Endothelial cell of umbilical vein (primary cell): ENCODE data around the gene SCAI. TPM values are rescaled to one million over a fixed set of nuclear protein-coding genes. Genes with fewer than 3 reads are reported as not detected.

Experiments used
- BruUV-seq: library from RNA; stranded (reverse); fragments of 400-500 nt; replicated peaks from 2 replicates; lab custom pipeline; 2021; lab: Mats Ljungman, UMichigan
- CTCF ChIA-PET: fragments of 300-600, 350-600 bp; sonication (Branson Sonifier 250); formaldehyde crosslinking; loops from one replicate; lab custom pipeline; 2021; ENCODE audit warnings: antibody characterized with exemption, inconsistent platforms; lab: Charles Lee
- POLR2A ChIA-PET: fragments of 300-600, 350-600 bp; sonication (Branson Sonifier 250); formaldehyde crosslinking; loops from one replicate; lab custom pipeline; 2021; ENCODE audit warnings: antibody characterized with exemption, inconsistent platforms; lab: Charles Lee
- DNase-seq: peaks from one replicate; pipeline ENCODE4 v3.0.0-alpha.2; 2011; ENCODE audit warnings: low read depth, low spot score
- FAIRE-seq: peaks from 2 replicates; lab custom pipeline; 2011; peaks lifted over from hg19 to GRCh38; lab: Jason Lieb, UNC
- H2AFZ ChIP-seq: 2 replicates; pipeline ENCODE4 v1.6.0; 2012; ENCODE audit warnings: low read depth, low read length, control low read depth, inconsistent platforms
- H3K27ac ChIP-seq: 2 replicates; pipeline ENCODE4 v1.5.1; 2011; ENCODE audit warnings: low read depth, mild to moderate bottlenecking, control low read depth, low read length, moderate library complexity; ENCODE audit not compliant: insufficient read depth
- H3K27me3 ChIP-seq, 2 experiments: 2 replicates each; pipeline versions ENCODE4 v1.6.0 to v1.6.1; 2011; ENCODE audit warnings: low read length in 2 of 2, mixed read lengths in 1 of 2; ENCODE audit not compliant: control insufficient read depth in 2 of 2, insufficient read depth in 2 of 2
- H3K36me3 ChIP-seq, 2 experiments: 2 replicates in 1 of 2; 3 replicates in 1 of 2; pipeline ENCODE4 v1.5.1; 2011; ENCODE audit warnings: low read length in 2 of 2, mild to moderate bottlenecking in 1 of 2, moderate library complexity in 1 of 2; ENCODE audit not compliant: control insufficient read depth in 2 of 2, insufficient read depth in 2 of 2; ENCODE audit errors: extremely low read depth in 1 of 2
- H3K4me1 ChIP-seq: 3 replicates; pipeline ENCODE4 v1.5.1; 2011; ENCODE audit warnings: mild to moderate bottlenecking, low read length; ENCODE audit not compliant: control insufficient read depth, insufficient read depth; ENCODE audit errors: extremely low read depth
- H3K4me2 ChIP-seq: 2 replicates; pipeline ENCODE4 v1.6.1; 2011; ENCODE audit warnings: low read length, control low read depth, mixed read lengths; ENCODE audit not compliant: insufficient read depth
- H3K4me3 ChIP-seq, 3 experiments: fragments of 200-600 bp in 1 of 3; sonication (generic), shearing (Covaris generic) in 1 of 3; replicated peaks in 1 of 3; 2 replicates each; pipeline ENCODE4 v1.5.1; 2011 to 2016; ENCODE audit warnings: control low read depth in 3 of 3, low read length in 3 of 3, mild to moderate bottlenecking in 2 of 3, inconsistent platforms in 1 of 3, low read depth in 1 of 3, moderate library complexity in 1 of 3; ENCODE audit not compliant: insufficient read depth in 1 of 3
- H3K79me2 ChIP-seq: 2 replicates; pipeline ENCODE4 v1.6.0; 2012; ENCODE audit warnings: low read length, inconsistent platforms; ENCODE audit not compliant: control insufficient read depth, insufficient read depth
- H3K9ac ChIP-seq: replicated peaks from 2 replicates; pipeline ENCODE3; 2011; ENCODE audit warnings: low read length, control low read depth; ENCODE audit not compliant: insufficient read depth; ENCODE audit errors: extremely low read depth
- H3K9me1 ChIP-seq: replicated peaks from 3 replicates; pipeline ENCODE4 v1.6.0; 2011; ENCODE audit warnings: mild to moderate bottlenecking, low read length; ENCODE audit not compliant: control insufficient read depth, insufficient read depth; ENCODE audit errors: extremely low read depth
- H3K9me3 ChIP-seq: replicated peaks from 2 replicates; pipeline ENCODE4 v1.5.1; 2012; ENCODE audit warnings: low read length, inconsistent platforms; ENCODE audit not compliant: control insufficient read depth, insufficient read depth
- H4K20me1 ChIP-seq: replicated peaks from 2 replicates; pipeline ENCODE3; 2011; ENCODE audit warnings: mild to moderate bottlenecking, low read length; ENCODE audit not compliant: control insufficient read depth, insufficient read depth; ENCODE audit errors: extremely low read depth
- EZH2 ChIP-seq: IDR thresholded peaks from 2 replicates; pipeline ENCODE4 v1.6.1; 2012; ENCODE audit warnings: borderline replicate concordance, low read depth, mild to moderate bottlenecking, moderate library complexity, low read length, inconsistent platforms; ENCODE audit not compliant: severe bottlenecking
- FOS ChIP-seq: IDR thresholded peaks from 2 replicates; pipeline ENCODE4 v1.6.1; 2011; ENCODE audit warnings: mild to moderate bottlenecking, low read length, moderate library complexity, borderline replicate concordance; ENCODE audit not compliant: insufficient read depth
- GATA2 ChIP-seq: IDR thresholded peaks from 2 replicates; pipeline ENCODE4 v1.7.0; 2011; ENCODE audit warnings: low read depth, mild to moderate bottlenecking, moderate library complexity, mixed read lengths, low read length; ENCODE audit not compliant: insufficient read length, insufficient read depth
- JUN ChIP-seq: IDR thresholded peaks from 2 replicates; pipeline ENCODE4 v1.6.1; 2011; ENCODE audit warnings: borderline replicate concordance, low read depth; ENCODE audit not compliant: insufficient read length, insufficient read depth
- MAX ChIP-seq: IDR thresholded peaks from 2 replicates; pipeline ENCODE4 v1.6.1; 2011; ENCODE audit not compliant: insufficient read depth, insufficient read length
- MYC ChIP-seq: IDR thresholded peaks from one replicate; pipeline ENCODE4 v1.6.1; 2011; ENCODE audit warnings: mild to moderate bottlenecking, low read depth, low read length
- POLR2A ChIP-seq: IDR thresholded peaks from 2 replicates; pipeline ENCODE4 v1.6.1; 2012; ENCODE audit warnings: low read depth, mild to moderate bottlenecking, control low read depth, low read length
- POLR2AphosphoS5 ChIP-seq: IDR thresholded peaks from 2 replicates; pipeline ENCODE4 v1.6.1; 2012; ENCODE audit warnings: low read depth, mild to moderate bottlenecking, control low read depth, low read length, moderate library complexity; ENCODE audit not compliant: insufficient read depth
- dilution Hi-C: fragments of 300-500 bp; cut with MboI; formaldehyde crosslinking; loops from one replicate; pipeline ENCODE4 v1.15.0; 2019; ENCODE audit warnings: low sequenced_read_pairs; ENCODE audit not compliant: extremely low pct_ligation_motif_present
- intact Hi-C: fragments of 100-400 bp; cut with micrococcal nuclease; formaldehyde crosslinking; loops from one replicate; pipeline ENCODE4 v1.10.0; 2022
- polyA plus RNA-seq, 4 experiments: library from polyadenylated mRNA; depleted of rRNA in 3 of 4; stranded (reverse) in 3 of 4; unstranded in 1 of 4; fragments of >200 nt; gene quantifications; 2 replicates each; pipeline versions ENCODE4 v1.2.1 to v1.2.3, GENCODE V29; 2011 to 2012; ENCODE audit warnings: missing spikeins in 1 of 4
- total RNA-seq: library from RNA; stranded (reverse); gene quantifications from 2 replicates; pipeline ENCODE4 v1.2.3, GENCODE V29; 2021
- TF ChIP-seq, protein P1 (sequence below), 2 donors: IDR thresholded peaks; 1 replicate in 1 of 2; 2 replicates in 1 of 2; pipeline ENCODE4 v1.5.1; 2011; ENCODE audit warnings: low read length in 2 of 2, mild to moderate bottlenecking in 2 of 2, moderate library complexity in 2 of 2, control low read depth in 1 of 2, inconsistent platforms in 1 of 2, low read depth in 1 of 2; ENCODE audit not compliant: insufficient read depth in 1 of 2; ENCODE audit errors: extremely low read depth in 1 of 2

Gene SCAI
- total and polyA plus RNA-seq, 2 donors (not counting 3 experiments of a cell fraction or from before 2014, with no cell fraction given), result 2.0 to 9.3 TPM

DNA sequence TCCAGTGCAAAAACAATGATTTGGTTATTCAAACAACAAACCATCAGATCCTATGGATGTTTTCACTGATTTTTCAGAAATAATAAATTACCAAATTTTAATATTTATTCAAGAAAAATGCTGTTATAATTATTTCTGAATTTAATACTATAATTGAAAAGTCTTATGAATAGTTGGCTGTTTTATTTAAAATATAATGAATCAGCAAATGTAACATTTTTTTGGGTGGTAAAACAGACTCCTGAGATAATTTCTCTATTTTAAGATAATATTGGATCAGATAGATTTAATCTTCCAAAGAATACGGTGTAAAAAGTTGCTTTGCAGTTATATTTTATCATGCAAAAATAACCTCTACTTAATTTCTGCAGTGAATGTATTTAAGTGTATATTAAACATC, 197.2 kb downstream of the SCAI start:
- Histone ChIP-seq H3K9me1 (no peaks in the 10 kb centered on the region), H3K4me2 (no peak overlapping the region), H2AFZ (no peak overlapping the region), H3K9me3 (no peaks in the 10 kb centered on the region), H4K20me1 (no peaks in the 10 kb centered on the region), H3K4me1 (peaks cover 7% of the 10 kb centered on the region), H3K79me2 (no peaks in the 10 kb centered on the region), H3K27ac (no peak overlapping the region), H3K27me3 (no peaks in the 10 kb centered on the region), H3K36me3 (no peaks in the 10 kb centered on the region), H3K9ac (no peak overlapping the region), H3K4me3 (no peak overlapping the region)
- BruUV-seq, result no TSS peak
- intact Hi-C loops, result no loop called here
- dilution Hi-C loops, result no loop called here
- DNase-seq, result no peak
- POLR2A ChIA-PET, result no interaction called here
- CTCF ChIA-PET, result interaction anchor here (1.9 kb wide), 1 partner anchor 11 kb away, joined by 4 read pairs; no protein-coding TSS in a partner anchor
- TF ChIP-seq POLR2A, result no peak
- no peak for TF ChIP-seq MYC
- TF ChIP-seq GATA2, result no peak
- no peak for TF ChIP-seq POLR2AphosphoS5
- TF ChIP-seq, protein P1, sequence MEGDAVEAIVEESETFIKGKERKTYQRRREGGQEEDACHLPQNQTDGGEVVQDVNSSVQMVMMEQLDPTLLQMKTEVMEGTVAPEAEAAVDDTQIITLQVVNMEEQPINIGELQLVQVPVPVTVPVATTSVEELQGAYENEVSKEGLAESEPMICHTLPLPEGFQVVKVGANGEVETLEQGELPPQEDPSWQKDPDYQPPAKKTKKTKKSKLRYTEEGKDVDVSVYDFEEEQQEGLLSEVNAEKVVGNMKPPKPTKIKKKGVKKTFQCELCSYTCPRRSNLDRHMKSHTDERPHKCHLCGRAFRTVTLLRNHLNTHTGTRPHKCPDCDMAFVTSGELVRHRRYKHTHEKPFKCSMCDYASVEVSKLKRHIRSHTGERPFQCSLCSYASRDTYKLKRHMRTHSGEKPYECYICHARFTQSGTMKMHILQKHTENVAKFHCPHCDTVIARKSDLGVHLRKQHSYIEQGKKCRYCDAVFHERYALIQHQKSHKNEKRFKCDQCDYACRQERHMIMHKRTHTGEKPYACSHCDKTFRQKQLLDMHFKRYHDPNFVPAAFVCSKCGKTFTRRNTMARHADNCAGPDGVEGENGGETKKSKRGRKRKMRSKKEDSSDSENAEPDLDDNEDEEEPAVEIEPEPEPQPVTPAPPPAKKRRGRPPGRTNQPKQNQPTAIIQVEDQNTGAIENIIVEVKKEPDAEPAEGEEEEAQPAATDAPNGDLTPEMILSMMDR (IDR thresholded peaks at IDR 0.05; ENCODE audit: extremely low read depth in 1 of 2, insufficient read depth in 1 of 2, low read depth in 1 of 2, low read length in 2 of 2), result no peak
- TF ChIP-seq EZH2, result no peak
- no peak for TF ChIP-seq MAX
- TF ChIP-seq JUN, result no peak
- no peak for TF ChIP-seq FOS
- no peak for FAIRE-seq
